NK-92 (cell line): ENCODE data around the gene TRIM68.

Experiments
- DNase-seq: peaks from one replicate; lab custom pipeline; 2025; ENCODE audit not compliant: unreplicated experiment; lab: John Stamatoyannopoulos, UW

The TRIM68 gene

GRCh38 chr11:4606231-4607015, 1.6 kb downstream of the TRIM68 start:
- DNase-seq: no peak

DNA sequence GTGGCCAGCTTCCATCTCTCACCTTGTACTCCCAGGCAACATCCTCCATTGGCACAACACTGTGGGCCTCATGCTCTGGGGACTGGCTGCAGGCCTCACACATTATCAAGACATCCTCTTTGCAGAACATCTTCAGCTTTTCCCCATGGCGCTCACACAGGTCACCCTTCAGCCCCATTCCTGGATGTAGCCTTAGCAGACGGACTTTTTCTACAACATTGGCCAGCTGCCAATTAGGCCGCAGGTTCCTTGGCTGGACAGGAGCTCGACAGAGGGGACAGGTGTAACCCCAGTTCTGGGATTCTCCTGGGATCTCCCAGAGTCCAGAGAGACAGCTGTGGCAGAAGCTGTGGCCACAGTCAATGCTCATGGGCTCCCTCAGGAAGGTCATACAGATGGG, 3.0 kb downstream of the TRIM68 start:
- DNase-seq: no peak

GRCh38 chr11:4593739-4594138, 14.3 kb downstream of the TRIM68 start, which contains the start of gene OR52I1:
OR52I1 (plus strand) TSS chr11:4594039; CDS start chr11:4594039, 0 bp downstream.
- DNase-seq: no peak

DNA sequence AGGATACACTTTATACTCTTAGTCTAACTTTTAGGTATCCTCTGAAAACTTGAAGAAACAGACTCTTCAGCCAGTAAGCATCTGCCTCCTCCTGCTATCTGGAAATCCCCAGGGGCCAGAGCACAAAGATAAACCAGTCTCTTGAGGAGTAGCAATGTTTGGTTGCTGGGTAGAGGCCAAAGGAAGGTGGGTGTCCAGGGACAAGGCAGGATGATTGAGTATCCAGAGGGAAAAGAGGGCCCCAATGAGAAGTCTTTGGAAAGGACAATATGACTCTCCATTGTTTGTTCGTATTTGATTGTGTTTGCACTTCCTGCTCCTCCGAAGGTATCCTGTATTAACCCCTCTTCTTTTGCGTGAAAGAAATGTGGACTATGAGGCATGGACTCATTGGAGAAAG, 19.0 kb downstream of the TRIM68 start:
- DNase-seq: no peak

DNA sequence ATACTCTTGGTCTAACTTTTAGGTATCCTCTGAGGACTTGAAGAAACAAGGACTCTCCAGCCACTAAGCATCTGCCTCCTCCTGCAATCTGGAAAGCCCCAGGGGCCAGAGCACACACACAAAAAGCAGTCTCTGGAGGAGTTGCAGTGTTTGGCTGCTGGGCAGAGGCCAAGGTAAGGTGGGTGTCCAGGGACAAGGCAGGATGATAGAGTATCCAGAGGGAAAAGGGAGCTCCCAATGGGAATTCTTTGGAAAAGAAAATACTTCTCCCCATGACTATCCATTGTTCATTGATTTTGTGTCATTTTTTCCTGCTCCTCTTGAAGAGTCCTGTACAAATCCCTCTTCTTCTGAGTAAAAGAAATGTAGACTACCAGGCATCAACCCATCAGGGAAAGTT, 26.6 kb downstream of the TRIM68 start, which contains the start of gene OR52I2:
Gene OR52I2 (plus strand): TSS at position 301 of the 400 bp plus-strand sequence.
- DNase-seq: no peak

- DNase-seq: no peak
Observed at GRCh38 chr11:4580124-4580523, 27.9 kb downstream of the TRIM68 start.

DNA sequence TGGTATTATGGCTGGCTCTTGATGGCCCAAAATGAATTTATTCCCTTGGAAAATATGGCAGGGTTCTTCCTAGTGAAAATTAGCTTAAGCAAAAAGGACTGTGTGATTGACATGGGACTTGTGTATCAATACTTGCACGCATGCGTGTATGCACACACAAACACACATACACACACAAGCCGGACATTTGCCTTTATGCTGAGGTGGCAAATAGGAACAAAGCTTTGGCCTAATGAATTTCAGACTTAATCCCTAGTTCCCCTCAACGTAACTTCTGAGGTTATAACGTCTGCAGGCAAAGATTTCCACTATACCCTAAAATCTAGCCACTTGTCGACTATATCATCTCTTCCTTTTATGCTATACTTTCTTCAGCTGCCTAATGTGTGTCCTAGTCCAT, 29.4 kb downstream of the TRIM68 start:
- DNase-seq: no peak

DNA sequence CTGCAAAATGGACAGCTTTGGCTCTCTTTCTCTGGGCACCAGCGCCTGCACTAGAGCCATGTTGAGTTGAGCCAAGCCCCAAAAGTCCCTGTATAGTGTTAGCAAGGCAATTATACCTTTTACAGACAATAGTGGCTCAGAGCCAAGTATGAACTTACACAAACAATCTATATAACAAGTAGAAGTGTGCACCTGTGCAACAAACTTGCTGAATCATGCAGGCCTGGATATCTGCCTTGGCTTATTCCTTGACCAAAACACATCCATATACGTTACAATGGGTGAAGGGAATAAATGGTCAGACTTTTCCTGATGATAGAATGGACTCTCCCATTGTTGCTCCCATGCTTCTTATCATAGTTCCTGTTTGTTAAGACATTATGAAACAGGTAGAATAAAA, 30.3 kb downstream of the TRIM68 start:
- DNase-seq: no peak

- no peak for DNase-seq
Observed at GRCh38 chr11:4576880-4577279, 31.2 kb downstream of the TRIM68 start.

DNA sequence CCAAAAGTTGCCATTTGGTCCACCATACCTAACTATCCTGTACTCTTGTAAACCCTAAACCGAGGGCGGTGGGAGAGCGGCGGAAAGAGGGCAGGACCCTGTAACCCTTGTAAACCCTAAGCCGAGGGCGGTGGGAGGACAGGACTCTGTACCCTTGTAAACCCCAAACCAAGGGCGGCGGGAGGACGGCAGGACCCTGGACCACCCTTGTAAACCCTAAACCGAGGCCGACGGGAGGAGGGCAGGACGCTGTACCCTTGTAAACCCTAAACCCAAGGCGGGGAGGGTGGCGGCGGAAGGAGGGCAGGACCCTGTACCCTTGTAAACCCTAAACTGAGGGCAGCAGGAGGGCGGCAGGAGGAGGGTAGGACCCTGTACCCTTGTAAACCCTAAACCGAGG, 39.0 kb downstream of the TRIM68 start:
- DNase-seq: no peak

- no peak for DNase-seq
Observed at GRCh38 chr11:4565371-4565770, 42.7 kb downstream of the TRIM68 start.

- DNase-seq: no peak
Observed at GRCh38 chr11:4560467-4560866, 47.6 kb downstream of the TRIM68 start.

GRCh38 chr11:4559527-4560440, 48.2 kb downstream of the TRIM68 start:
- no peak for DNase-seq

GRCh38 chr11:4551346-4551979, 56.6 kb downstream of the TRIM68 start:
- no peak for DNase-seq
